Epithelial cell of prostate (primary cell): ENCODE data around the gene CD34.
"Not testable (repeated sequence)": the region's sequence is repeated elsewhere in the genome, so short reads cannot be mapped to it uniquely, and the experiment has no call there.

Experiments
- DNase-seq: peaks from one replicate; pipeline ENCODE4 v3.0.0-alpha.2; 2011; ENCODE audit warnings: low read depth, low spot score
- H3K27ac ChIP-seq: fragments of 450-650 bp; 2 replicates; pipeline ENCODE4 v1.5.1; 2017; ENCODE audit warnings: mild to moderate bottlenecking

CD34 gene

GRCh38 chr1:207933205-207933800 is 22.4 kb upstream of the CD34 start:
- H3K27ac ChIP-seq, result no peak overlapping the region
- DNase-seq, result no peak

GRCh38 chr1:207926984-207927383 is 16.1 kb upstream of the CD34 start:
- no peak overlapping the region for H3K27ac ChIP-seq
- DNase-seq, result no peak

DNA sequence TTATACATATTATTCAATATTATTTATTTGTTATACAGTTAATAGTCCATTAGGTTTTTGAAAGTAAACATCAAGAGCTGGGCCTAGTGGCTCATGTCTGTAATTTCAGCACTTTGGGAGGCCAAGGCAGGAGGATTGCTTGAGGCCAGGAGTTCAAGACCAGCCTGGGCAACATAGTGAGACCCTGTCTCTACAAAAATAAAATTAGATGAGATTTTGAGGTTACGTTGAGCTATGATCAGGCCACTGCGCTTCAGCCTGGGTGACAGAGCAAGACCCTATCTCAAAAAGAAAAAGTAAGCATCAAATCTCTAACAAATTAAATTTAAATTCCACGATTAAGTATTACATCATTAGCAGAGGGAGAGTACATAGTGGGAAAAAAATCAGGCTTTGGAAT is 15.0 kb upstream of the CD34 start:
- not testable (repeated sequence) for DNase-seq, H3K27ac ChIP-seq

DNA sequence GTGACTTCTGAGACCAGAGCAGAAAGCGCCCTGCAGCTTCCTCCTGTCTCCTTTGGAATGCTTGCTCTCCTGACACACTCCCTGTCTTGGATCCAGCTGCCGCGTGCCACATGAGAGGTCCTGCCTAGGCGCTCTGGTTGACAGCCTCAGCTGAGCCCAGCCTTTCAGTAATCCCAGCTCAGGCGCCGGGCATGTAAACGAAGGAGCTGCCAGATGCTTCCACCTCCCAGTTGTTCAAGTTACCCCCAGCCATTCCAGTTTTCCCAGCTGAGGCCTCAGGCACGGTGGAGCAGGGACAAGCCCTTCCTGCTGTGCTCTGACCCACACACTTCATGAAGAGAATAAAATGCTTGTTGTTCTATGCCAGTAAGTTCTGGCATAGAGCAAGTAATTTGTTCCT is 14.3 kb upstream of the CD34 start:
- DNase-seq, result no peak
- H3K27ac ChIP-seq, result no peak overlapping the region

GRCh38 chr1:207923561-207923960 is 12.6 kb upstream of the CD34 start:
- DNase-seq, result no peak
- H3K27ac ChIP-seq, result no peak overlapping the region

- DNase-seq, result no peak
- H3K27ac ChIP-seq, result no peak overlapping the region
Observed at GRCh38 chr1:207923121-207923520, 12.2 kb upstream of the CD34 start.

- DNase-seq, result no peak
- H3K27ac ChIP-seq, result no peak overlapping the region
Observed at GRCh38 chr1:207922554-207922953, 11.6 kb upstream of the CD34 start.

DNA sequence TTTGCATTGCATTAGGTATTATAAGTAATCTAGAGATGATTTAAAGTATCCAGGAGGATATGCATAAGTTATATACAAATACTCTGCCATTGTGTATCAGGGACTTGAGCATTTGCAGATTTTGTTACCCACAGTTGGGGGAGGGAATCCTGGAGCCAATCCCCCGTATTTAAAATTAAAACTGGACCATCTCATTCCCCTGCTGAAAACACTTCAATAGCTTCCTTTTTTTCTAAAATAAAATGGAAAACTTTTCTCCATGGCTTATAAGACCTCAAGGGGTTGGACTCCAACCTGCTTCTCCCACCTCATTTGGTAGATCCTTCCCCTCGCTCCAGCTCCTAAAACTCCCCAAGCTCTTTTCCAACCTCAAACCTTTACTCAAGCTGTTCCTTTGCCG is 10.4 kb upstream of the CD34 start:
- no peak overlapping the region for H3K27ac ChIP-seq

DNA sequence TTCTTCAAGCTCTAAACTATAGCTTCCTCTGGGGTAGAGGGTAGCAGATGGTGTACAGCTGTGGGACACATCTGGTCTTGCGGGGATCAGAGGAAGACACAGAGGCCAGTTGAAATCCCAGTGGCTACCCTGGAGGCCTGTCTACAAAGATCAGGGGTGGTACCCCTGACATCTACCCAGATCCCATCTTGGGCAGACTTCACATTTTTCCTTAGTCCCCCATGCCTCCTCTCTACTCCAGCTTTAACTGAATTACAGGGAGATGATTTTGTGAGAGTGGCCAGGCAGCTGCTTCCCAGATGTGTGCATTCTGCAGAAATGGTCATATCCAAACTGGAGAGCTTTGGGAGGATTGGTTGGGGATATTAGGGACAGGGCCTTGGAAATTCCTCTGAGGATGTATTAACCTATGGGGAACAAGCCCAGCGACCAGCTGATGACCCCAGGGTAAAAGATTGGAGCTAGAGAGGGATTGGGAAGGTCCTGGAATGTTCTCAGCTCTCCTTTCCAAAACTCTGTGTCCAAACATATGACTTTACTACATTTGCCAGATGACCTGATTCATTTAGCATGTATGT is 9.6 kb upstream of the CD34 start:
- H3K27ac ChIP-seq, result no peak overlapping the region
- no peak for DNase-seq

More for the DNA sequence above, 10.4 kb upstream of the CD34 start:
- no peak for DNase-seq

DNA sequence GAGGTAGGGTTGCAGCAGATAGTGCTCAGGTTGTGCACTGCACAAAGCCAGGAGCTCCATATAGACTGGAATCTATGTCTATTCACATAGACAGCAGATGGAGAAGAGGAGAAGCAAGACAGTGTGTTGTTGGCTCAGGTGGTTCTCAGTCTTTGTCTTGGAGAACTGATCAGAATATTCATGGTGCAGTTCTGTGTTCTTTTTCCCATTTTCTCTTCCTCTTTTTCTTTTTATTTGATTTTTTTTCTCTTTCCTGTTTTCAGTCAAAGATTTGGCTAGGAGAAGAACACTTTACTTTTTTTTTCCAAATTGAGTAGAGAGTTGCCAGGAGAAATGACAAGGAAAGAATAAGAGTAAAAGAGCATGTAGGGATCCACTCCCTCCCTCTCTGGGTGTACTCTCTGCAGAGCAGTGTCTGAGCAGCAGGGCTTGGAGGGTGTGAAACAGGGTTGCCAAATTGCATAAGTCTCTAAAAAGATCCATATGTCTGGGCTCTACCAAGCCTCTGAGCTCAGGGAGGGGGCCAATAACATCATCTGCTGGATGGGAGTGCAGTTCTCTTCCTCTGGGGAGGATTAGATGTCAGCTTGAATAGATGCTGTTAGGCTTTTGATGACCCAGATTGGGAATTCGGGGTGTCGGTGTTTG is 8.7 kb upstream of the CD34 start:
- DNase-seq, result no peak

GRCh38 chr1:207918581-207918980 is 7.7 kb upstream of the CD34 start:
- no peak for DNase-seq
- no peak overlapping the region for H3K27ac ChIP-seq

More for the DNA sequence above, 8.7 kb upstream of the CD34 start:
- H3K27ac ChIP-seq, result no peak overlapping the region

DNA sequence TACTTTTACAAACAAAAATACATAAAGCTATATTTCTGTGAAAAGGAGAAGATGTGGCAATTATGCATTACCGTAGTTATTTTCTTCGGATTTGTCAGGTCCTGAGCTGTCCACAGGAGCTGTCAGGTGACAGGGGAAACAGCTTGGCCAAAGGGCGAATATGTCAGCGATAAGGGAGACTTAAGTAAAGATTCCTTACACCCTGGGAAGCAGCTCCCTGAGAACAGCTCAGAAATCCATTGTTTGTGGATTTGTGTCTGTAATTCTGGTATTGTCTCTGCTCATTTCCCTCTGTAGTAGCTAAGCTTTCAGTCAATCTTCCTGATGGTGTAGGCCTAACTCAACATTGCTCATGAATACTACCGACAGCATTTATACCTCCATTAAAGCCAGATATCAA is 7.1 kb upstream of the CD34 start:
- H3K27ac ChIP-seq, result no peak overlapping the region
- no peak for DNase-seq

GRCh38 chr1:207917080-207917479 is 6.2 kb upstream of the CD34 start:
- no peak for DNase-seq
- no peak overlapping the region for H3K27ac ChIP-seq

DNA sequence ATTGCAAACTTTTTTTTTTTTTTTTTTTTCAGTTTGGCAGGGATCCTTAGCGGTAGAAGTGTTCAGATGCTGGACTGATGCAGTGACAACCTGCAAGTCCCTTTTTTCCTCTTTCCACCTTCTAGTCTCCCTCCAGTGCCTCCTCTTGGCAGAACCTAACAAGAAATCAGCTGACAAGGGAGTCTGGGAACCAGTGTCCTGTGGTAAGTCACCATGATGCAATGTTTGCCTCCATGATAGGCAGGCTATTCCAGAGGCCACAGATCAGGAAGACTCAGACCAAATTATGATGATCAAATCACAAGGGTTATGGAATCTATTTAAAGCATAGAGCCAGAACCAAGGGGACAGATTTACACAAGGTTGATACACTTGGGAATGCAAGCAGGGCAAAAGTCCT is 3.0 kb upstream of the CD34 start:
- DNase-seq, result no peak
- no peak overlapping the region for H3K27ac ChIP-seq

- no peak overlapping the region for H3K27ac ChIP-seq
- no peak for DNase-seq
Observed at GRCh38 chr1:207911856-207912760, 1.2 kb upstream of the CD34 start.

DNA sequence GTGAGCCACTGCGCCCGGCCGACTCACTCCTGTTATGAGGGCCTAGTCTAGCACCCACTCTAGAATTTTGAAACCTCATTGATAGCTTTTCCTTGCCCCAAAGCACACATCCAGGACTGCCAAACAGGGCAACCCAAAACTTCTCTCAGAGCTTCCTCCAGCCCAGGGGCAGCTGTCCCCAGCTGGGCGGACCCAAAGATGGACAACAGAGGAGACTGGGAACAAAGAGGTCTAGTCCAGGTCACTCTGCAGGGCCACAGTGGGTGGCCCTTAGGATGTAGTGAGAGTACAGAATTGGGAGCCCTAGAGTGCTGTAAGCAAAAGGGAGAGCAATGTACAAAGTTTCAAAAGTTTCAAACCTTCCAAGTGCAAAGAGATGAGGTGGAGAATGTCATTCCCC is 1.2 kb downstream of the CD34 start:
- no peak for DNase-seq
- no peak overlapping the region for H3K27ac ChIP-seq

GRCh38 chr1:207908107-207908734 is 2.7 kb downstream of the CD34 start:
- H3K27ac ChIP-seq, result no peak overlapping the region
- DNase-seq, result no peak

- DNase-seq, result no peak
- H3K27ac ChIP-seq, result no peak overlapping the region
Observed at GRCh38 chr1:207904391-207904790, 6.5 kb downstream of the CD34 start.

GRCh38 chr1:207903767-207904166 is 7.2 kb downstream of the CD34 start:
- peak; percentile 10 for DNase-seq
- H3K27ac ChIP-seq, result no peak overlapping the region

GRCh38 chr1:207903053-207903452 is 7.9 kb downstream of the CD34 start:
- no peak overlapping the region for H3K27ac ChIP-seq
- DNase-seq, result no peak
